DMS114 treated with DMSO at 0.1 percent for 48 hours (cell line): ENCODE measurements around the gene PTPRQ.

ENCODE experiments used
- DNase-seq: peaks from one replicate; lab custom pipeline; 2025; ENCODE audit not compliant: unreplicated experiment; lab: John Stamatoyannopoulos, UW

Gene PTPRQ

GRCh38 chr12:80553316-80553715, 109.3 kb downstream of the PTPRQ start:
- no peak for DNase-seq

GRCh38 chr12:80556566-80556965, 112.5 kb downstream of the PTPRQ start:
- DNase-seq: no peak

GRCh38 chr12:80559766-80560165, 115.7 kb downstream of the PTPRQ start:
- no peak for DNase-seq

GRCh38 chr12:80565271-80565670, 121.2 kb downstream of the PTPRQ start:
- no peak for DNase-seq

- no peak for DNase-seq
These were observed 123.4 kb downstream of the PTPRQ start for GRCh38 chr12:80567401-80567800.

GRCh38 chr12:80576641-80577418, 132.8 kb downstream of the PTPRQ start:
- no peak for DNase-seq

- DNase-seq: no peak
These were observed 136.2 kb downstream of the PTPRQ start for GRCh38 chr12:80580254-80580653.

GRCh38 chr12:80581783-80582182, 137.7 kb downstream of the PTPRQ start:
- DNase-seq: no peak

- DNase-seq: no peak
These were observed 138.4 kb downstream of the PTPRQ start for GRCh38 chr12:80582431-80582830.

- DNase-seq: no peak
These were observed 145.0 kb downstream of the PTPRQ start for GRCh38 chr12:80589077-80589476.

GRCh38 chr12:80590085-80590484, 146.1 kb downstream of the PTPRQ start:
- no peak for DNase-seq

- DNase-seq: no peak
These were observed 149.7 kb downstream of the PTPRQ start for GRCh38 chr12:80593766-80594165.

GRCh38 chr12:80596509-80596908, 152.5 kb downstream of the PTPRQ start:
- no peak for DNase-seq

- no peak for DNase-seq
These were observed 154.1 kb downstream of the PTPRQ start for GRCh38 chr12:80598004-80598606.

GRCh38 chr12:80602455-80602854, 158.4 kb downstream of the PTPRQ start:
- no peak for DNase-seq

GRCh38 chr12:80607361-80608135, 163.5 kb downstream of the PTPRQ start:
- no peak for DNase-seq

GRCh38 chr12:80617733-80618132, 173.7 kb downstream of the PTPRQ start:
- DNase-seq: no peak

- DNase-seq: no peak
These were observed 176.2 kb downstream of the PTPRQ start for GRCh38 chr12:80620281-80620680.

GRCh38 chr12:80622271-80622670, 178.2 kb downstream of the PTPRQ start:
- DNase-seq: no peak

GRCh38 chr12:80625051-80625450, 181.0 kb downstream of the PTPRQ start:
- DNase-seq: no peak

- DNase-seq: no peak
These were observed 181.9 kb downstream of the PTPRQ start for GRCh38 chr12:80625901-80626300.

- DNase-seq: no peak
These were observed 183.7 kb downstream of the PTPRQ start for GRCh38 chr12:80627782-80628181.
